ENCODE results near the gene THOC6. TPM values are rescaled to one million over a fixed set of nuclear protein-coding genes. Genes with fewer than 3 reads are reported as not detected.

THOC6 gene
- total and polyA plus RNA-seq, 8 donors = 23.9 to 38.7 (median 26.9) TPM

DNA sequence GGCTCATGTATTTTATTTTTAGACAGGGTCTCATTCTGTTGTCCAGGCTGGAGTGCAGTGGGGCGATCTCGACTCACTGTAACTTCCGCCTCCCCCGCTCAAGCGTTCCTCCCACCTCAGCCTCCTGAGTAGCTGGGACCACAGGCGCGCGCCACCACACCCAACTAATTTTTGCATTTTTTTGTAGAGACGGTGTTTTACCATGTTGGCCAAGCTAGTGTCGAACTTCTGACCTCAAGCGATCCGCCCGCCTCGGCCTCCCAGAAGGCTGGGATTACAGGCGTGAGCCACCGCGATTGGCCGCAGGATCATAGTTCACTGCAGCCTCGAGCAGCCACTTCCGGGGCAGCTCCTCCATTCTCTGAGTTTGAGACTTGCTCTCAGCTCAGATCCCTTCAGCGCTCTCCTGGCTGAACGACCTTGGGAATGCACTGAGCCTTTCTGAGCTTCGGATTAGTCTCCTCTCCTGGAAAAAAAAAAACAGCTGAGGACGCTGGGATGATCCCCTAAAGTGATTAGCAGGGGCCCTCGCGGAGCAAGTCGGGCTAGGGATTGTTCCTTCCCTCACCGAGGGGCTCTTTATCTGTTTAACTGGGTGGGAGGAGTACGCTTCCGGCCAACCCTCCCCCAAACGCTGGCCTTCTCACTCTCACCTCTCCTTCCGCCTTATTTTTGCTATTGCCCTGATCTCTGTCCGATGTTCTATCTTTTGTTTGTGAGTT, 42.5 kb upstream of the THOC6 start:
- DNase-seq (no peak), ATAC-seq (no peak)
- H3K4me1 ChIP-seq = peaks cover 11 to 42% of the 10 kb centered on the region in 2 donors
- intact Hi-C loops (cut with DNase I) = no loop called here
- TF ChIP-seq, protein P1, sequence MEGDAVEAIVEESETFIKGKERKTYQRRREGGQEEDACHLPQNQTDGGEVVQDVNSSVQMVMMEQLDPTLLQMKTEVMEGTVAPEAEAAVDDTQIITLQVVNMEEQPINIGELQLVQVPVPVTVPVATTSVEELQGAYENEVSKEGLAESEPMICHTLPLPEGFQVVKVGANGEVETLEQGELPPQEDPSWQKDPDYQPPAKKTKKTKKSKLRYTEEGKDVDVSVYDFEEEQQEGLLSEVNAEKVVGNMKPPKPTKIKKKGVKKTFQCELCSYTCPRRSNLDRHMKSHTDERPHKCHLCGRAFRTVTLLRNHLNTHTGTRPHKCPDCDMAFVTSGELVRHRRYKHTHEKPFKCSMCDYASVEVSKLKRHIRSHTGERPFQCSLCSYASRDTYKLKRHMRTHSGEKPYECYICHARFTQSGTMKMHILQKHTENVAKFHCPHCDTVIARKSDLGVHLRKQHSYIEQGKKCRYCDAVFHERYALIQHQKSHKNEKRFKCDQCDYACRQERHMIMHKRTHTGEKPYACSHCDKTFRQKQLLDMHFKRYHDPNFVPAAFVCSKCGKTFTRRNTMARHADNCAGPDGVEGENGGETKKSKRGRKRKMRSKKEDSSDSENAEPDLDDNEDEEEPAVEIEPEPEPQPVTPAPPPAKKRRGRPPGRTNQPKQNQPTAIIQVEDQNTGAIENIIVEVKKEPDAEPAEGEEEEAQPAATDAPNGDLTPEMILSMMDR (IDR thresholded peaks at IDR 0.05) = no peak
- H3K4me3 ChIP-seq = peak overlapping the region in 1 of 2 donors; percentile 70
- no peak overlapping the region for H3K27ac ChIP-seq
- peaks cover 0 to 4% of the 10 kb centered on the region in 2 donors for H3K27me3 ChIP-seq
- H3K9me3 ChIP-seq = no peaks in the 10 kb centered on the region
- H3K36me3 ChIP-seq = no peaks in the 10 kb centered on the region

DNA sequence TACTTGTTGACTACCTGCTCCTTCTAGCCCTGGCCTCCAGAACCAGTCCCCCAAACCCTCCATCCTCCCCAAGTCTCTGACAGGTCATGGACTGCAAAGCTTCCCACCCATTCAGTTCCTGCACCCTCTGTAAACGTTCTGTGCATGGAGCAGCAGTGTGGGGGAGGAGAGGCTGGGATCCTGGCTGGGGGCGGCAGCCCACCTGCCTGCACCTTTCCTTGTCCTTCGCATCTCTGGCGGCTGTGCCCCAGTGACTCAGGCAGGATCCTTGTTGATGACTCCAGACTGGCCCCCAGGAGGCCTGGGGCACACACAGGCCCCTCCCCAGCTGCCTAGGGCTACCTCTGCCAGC, 42.0 kb upstream of the THOC6 start:
- Histone ChIP-seq H3K27ac (no peak overlapping the region), H3K4me3 (no peak overlapping the region), H3K36me3 (no peaks in the 10 kb centered on the region), H3K4me1 (peaks cover 11 to 42% of the 10 kb centered on the region in 2 donors), H3K27me3 (peaks cover 0 to 8% of the 10 kb centered on the region in 2 donors), H3K9me3 (no peaks in the 10 kb centered on the region)
- TF ChIP-seq, protein P1 (IDR thresholded peaks at IDR 0.05) = no peak
- no peak for DNase-seq
- ATAC-seq = no peak
- intact Hi-C loops (cut with DNase I) = no loop called here

DNA sequence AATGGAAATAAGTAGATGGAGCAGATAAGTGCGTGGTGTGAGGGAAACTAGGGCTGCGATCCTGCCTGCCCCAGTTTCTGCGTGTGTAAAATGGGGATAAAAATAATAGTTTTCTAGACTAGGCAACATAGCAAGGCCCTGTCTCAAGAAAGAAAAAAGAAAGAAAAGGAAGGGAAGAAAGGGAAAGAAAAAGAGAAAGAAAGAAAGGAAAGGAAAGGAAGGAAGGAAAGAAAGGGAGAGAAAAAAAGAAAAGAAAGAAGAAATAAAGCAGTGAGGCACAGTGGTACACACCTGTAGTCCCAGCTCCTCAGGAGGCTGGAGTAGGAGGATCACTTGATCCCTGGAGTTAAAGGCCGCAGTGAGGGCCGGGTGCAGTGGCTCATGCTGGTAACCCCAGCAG, 41.4 kb upstream of the THOC6 start:
- Histone ChIP-seq H3K36me3 (no peaks in the 10 kb centered on the region), H3K4me3 (no peak overlapping the region), H3K4me1 (peaks cover 11 to 39% of the 10 kb centered on the region in 2 donors), H3K27me3 (peaks cover 0 to 14% of the 10 kb centered on the region in 2 donors), H3K27ac (no peak overlapping the region), H3K9me3 (no peaks in the 10 kb centered on the region)
- intact Hi-C loops (cut with DNase I) = no loop called here
- TF ChIP-seq, protein P1 (IDR thresholded peaks at IDR 0.05) = no peak
- DNase-seq (no peak), ATAC-seq (no peak)

DNA sequence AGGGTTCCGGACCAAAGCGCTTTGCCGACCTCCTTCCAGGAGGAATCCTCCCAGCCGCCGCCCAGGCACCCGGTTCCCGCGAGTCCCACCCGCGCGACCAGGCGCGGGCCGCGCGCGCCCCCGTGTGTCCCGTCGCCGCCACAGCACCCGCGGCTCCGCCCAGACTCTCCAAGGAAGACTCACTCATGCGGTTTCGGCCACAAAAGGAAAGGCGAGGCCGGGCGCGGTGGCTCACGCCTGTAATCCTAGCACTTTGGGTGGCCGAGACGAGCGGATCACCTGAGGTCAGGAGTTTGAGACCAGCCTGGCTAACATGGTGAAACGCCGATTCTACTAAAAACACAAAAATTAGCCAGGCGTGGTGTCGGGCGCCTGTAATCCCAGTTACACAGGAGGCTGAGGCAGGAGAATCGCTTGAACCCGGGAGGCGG, 40.1 kb upstream of the THOC6 start:
- TF ChIP-seq, protein P1 (IDR thresholded peaks at IDR 0.05) = peak; percentile 98 to 99
- no peak overlapping the region for H3K4me3 ChIP-seq
- no peak overlapping the region for H3K27ac ChIP-seq
- H3K27me3 ChIP-seq = peaks cover 0 to 27% of the 10 kb centered on the region in 2 donors
- intact Hi-C loops (cut with DNase I) = no loop called here
- H3K36me3 ChIP-seq = no peaks in the 10 kb centered on the region
- H3K9me3 ChIP-seq = no peaks in the 10 kb centered on the region
- peaks cover 11 to 34% of the 10 kb centered on the region in 2 donors for H3K4me1 ChIP-seq
- peak; percentile 65 to 98 (median 80) for DNase-seq
- peak; percentile 82 for ATAC-seq

DNA sequence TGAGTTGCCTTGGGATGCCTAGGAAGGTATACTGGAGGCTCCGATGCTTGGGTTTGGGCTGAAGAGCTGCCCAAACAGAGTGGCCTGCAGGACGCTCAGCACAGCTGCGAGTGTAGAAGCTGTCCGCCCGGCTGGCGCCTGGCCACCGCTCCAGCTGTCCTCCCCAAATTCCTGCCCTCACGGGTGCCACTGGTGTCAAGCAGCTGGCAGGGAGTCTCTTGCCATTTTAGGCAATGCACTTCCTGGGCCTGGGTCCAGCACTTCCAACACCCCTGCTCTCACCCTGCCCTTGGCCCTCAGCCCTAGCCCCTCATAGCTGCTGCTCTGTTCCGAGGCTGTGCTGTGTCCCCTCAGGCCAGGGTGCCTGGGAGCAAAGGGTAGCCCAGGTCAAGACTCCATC, 38.4 kb upstream of the THOC6 start:
- TF ChIP-seq, protein P1 (IDR thresholded peaks at IDR 0.05) = no peak
- Histone ChIP-seq H3K36me3 (no peaks in the 10 kb centered on the region), H3K4me1 (peaks cover 6 to 23% of the 10 kb centered on the region in 2 donors), H3K9me3 (no peaks in the 10 kb centered on the region), H3K27me3 (peaks cover 0 to 43% of the 10 kb centered on the region in 2 donors), H3K27ac (no peak overlapping the region), H3K4me3 (no peak overlapping the region)
- ATAC-seq (no peak), DNase-seq (peak in 2 of 4 donors; percentile 53)
- intact Hi-C loops (cut with DNase I) = no loop called here

Data from left lung (tissue), 10 donors.